ENCODE measurements around the gene ZDHHC5. TPM values are rescaled to one million over a fixed set of nuclear protein-coding genes. Genes with fewer than 3 reads are reported as not detected.

ZDHHC5 gene
- polyA plus RNA-seq, 2 of the 4 experiments (the other 2 are of a cell fraction) = 44.1 to 63.8 TPM

- no peak overlapping the region for H3K27ac ChIP-seq
- 80% methylated on average over 7 of the region's 7 CpGs for WGBS (ENCODE audit: missing lambda C conversion rate)
- ChIA-PET POLR2A (interaction anchor here (1.3 kb wide), 1 partner anchor 13 kb away, joined by 4 read pairs; the partner anchor contains the start of gene SELENOH), CTCF (interaction anchor here (1.0 to 1.4 kb wide), 3 partner anchors 8 to 72 kb away, joined by 4 to 5 read pairs (median 4); partner anchors contain the start of gene BTBD18)
- no peak overlapping the region for H3K4me2 ChIP-seq
- H3K4me1 ChIP-seq = no peaks in the 10 kb centered on the region
- FAIRE-seq (no peak), ATAC-seq (no peak), DNase-seq (ENCODE audit: low read depth in 1 of 2, low spot score in 1 of 2) (no peak)
- TF ChIP-seq SMC3 (IDR thresholded peaks at IDR 0.05) (no peak), FOSB (CRISPR knock-in tag; IDR thresholded peaks at IDR 0.05) (no peak), ZC3H11A (IDR thresholded peaks at IDR 0.05) (no peak), RARB (CRISPR knock-in tag; IDR thresholded peaks at IDR 0.05) (no peak), POLR2A (IDR thresholded peaks at IDR 0.05; ENCODE audit: low read length) (no peak), KDM1A (IDR thresholded peaks at IDR 0.05; ENCODE audit: low read depth) (no peak), KDM5A (IDR thresholded peaks at IDR 0.05) (no peak), HOXB5 (CRISPR knock-in tag; IDR thresholded peaks at IDR 0.05) (no peak), ZSCAN20 (CRISPR knock-in tag; IDR thresholded peaks at IDR 0.05) (no peak), ELK1 (IDR thresholded peaks at IDR 0.05; ENCODE audit: low read depth, low read length) (no peak), ZFP36 (IDR thresholded peaks at IDR 0.05; ENCODE audit: borderline replicate concordance, partially characterized antibody) (no peak), NFE2L2 (conservative IDR thresholded peaks at IDR 0.05; ENCODE audit: low read length) (no peak), MAX (IDR thresholded peaks at IDR 0.05) (no peak), JUNB (IDR thresholded peaks at IDR 0.05) (no peak), RCOR1 (IDR thresholded peaks at IDR 0.05; ENCODE audit: low read depth, low read length) (no peak), EHF (CRISPR knock-in tag; IDR thresholded peaks at IDR 0.05) (no peak), FOXS1 (CRISPR knock-in tag; IDR thresholded peaks at IDR 0.05) (no peak)
- no peaks in the 10 kb centered on the region for H3K9me3 ChIP-seq
- H3K4me3 ChIP-seq = no peak overlapping the region
These were observed 60.9 kb downstream of the ZDHHC5 start for GRCh38 chr11:57728829-57729228.

GRCh38 chr11:57729479-57729878 is 61.6 kb downstream of the ZDHHC5 start:
- Histone ChIP-seq H3K27ac (no peak overlapping the region), H3K9me3 (no peaks in the 10 kb centered on the region), H3K4me3 (no peak overlapping the region), H3K4me2 (no peak overlapping the region), H3K4me1 (no peaks in the 10 kb centered on the region)
- 94% methylated on average over 7 of the region's 7 CpGs for WGBS (ENCODE audit: missing lambda C conversion rate)
- DNase-seq (ENCODE audit: low read depth in 1 of 2, low spot score in 1 of 2) (no peak), FAIRE-seq (no peak), ATAC-seq (no peak)
- ChIA-PET POLR2A (interaction anchor here (0.7 kb wide), 1 partner anchor 12 kb away, joined by 3 read pairs; the partner anchor contains the start of gene SELENOH), CTCF (interaction anchor here (1.0 to 1.4 kb wide), 3 partner anchors 7 to 71 kb away, joined by 3 to 4 read pairs (median 4); no protein-coding TSS in a partner anchor)
- no peak for TF ChIP-seq NPAS2 (CRISPR knock-in tag; IDR thresholded peaks at IDR 0.05; ENCODE audit: borderline replicate concordance)
- TF ChIP-seq HOXB5 (CRISPR knock-in tag; IDR thresholded peaks at IDR 0.05) = no peak

GRCh38 chr11:57732661-57733060 is 64.7 kb downstream of the ZDHHC5 start:
- no peak for FAIRE-seq
- POLR2A ChIA-PET = no interaction called here
- CTCF ChIA-PET = interaction anchor here (3.3 kb wide), 1 partner anchor 18 kb away, joined by 10 read pairs; the partner anchor contains the start of gene BTBD18

More at GRCh38 chr11:57732661-57733060, 64.7 kb downstream of the ZDHHC5 start:
- 82% methylated on average over 1 of the region's 1 CpG for WGBS (ENCODE audit: missing lambda C conversion rate)
- H3K9me3 ChIP-seq = no peaks in the 10 kb centered on the region
- H3K4me1 ChIP-seq = no peaks in the 10 kb centered on the region
- no peak for TF ChIP-seq FOSB (CRISPR knock-in tag; IDR thresholded peaks at IDR 0.05)
- TF ChIP-seq HES2 (IDR thresholded peaks at IDR 0.05) = no peak
- no peak for TF ChIP-seq HMGXB4 (CRISPR knock-in tag; IDR thresholded peaks at IDR 0.05; ENCODE audit: borderline replicate concordance)
- no peak for TF ChIP-seq RFX5 (IDR thresholded peaks at IDR 0.05)
- TF ChIP-seq TFCP2L1 (CRISPR knock-in tag; IDR thresholded peaks at IDR 0.05) = no peak
- no peak for TF ChIP-seq NR3C1 (IDR thresholded peaks at IDR 0.05)
- ATAC-seq (no peak), DNase-seq (ENCODE audit: low read depth in 1 of 2, low spot score in 1 of 2) (no peak)
- H3K27ac ChIP-seq = no peak overlapping the region
- H3K4me3 ChIP-seq = no peak overlapping the region
- no peak overlapping the region for H3K4me2 ChIP-seq
